ENCODE data around the gene CXorf66.

Gene CXorf66

GRCh38 chrX:139932073-139932900, 33.0 kb downstream of the CXorf66 start:
- TF ChIP-seq TAF1 (IDR thresholded peaks at IDR 0.05; ENCODE audit: borderline replicate concordance, insufficient read depth, low read length), result no peak
- no peak for TF ChIP-seq REST (IDR thresholded peaks at IDR 0.05; ENCODE audit: insufficient read depth in 1 of 2, low read depth in 2 of 2, low read length in 2 of 2)
- TF ChIP-seq SIN3A (IDR thresholded peaks at IDR 0.05; ENCODE audit: borderline replicate concordance, insufficient read depth, low read length), result no peak
- no peak for TF ChIP-seq FOXP2 (optimal IDR thresholded peaks at IDR 0.05; ENCODE audit: borderline replicate concordance, extremely low read depth, extremely low read length, insufficient read depth)
- TF ChIP-seq POLR2AphosphoS5 (IDR thresholded peaks at IDR 0.05; ENCODE audit: low read depth, low read length), result no peak

GRCh38 chrX:139931646-139932072, 33.7 kb downstream of the CXorf66 start:
- TF ChIP-seq TAF1 (IDR thresholded peaks at IDR 0.05; ENCODE audit: borderline replicate concordance, insufficient read depth, low read length) (no peak), SIN3A (IDR thresholded peaks at IDR 0.05; ENCODE audit: borderline replicate concordance, insufficient read depth, low read length) (no peak), FOXP2 (optimal IDR thresholded peaks at IDR 0.05; ENCODE audit: borderline replicate concordance, extremely low read depth, extremely low read length, insufficient read depth) (no peak)

GRCh38 chrX:139930916-139931645, 34.2 kb downstream of the CXorf66 start:
- no peak for TF ChIP-seq TAF1 (IDR thresholded peaks at IDR 0.05; ENCODE audit: borderline replicate concordance, insufficient read depth, low read length)
- no peak for TF ChIP-seq REST (IDR thresholded peaks at IDR 0.05; ENCODE audit: insufficient read depth in 1 of 2, low read depth in 2 of 2, low read length in 2 of 2)
- no peak for TF ChIP-seq SIN3A (IDR thresholded peaks at IDR 0.05; ENCODE audit: borderline replicate concordance, insufficient read depth, low read length)
- TF ChIP-seq POLR2AphosphoS5 (IDR thresholded peaks at IDR 0.05; ENCODE audit: low read depth, low read length), result no peak
- no peak for TF ChIP-seq FOXP2 (optimal IDR thresholded peaks at IDR 0.05; ENCODE audit: borderline replicate concordance, extremely low read depth, extremely low read length, insufficient read depth)

- TF ChIP-seq FOXP2 (optimal IDR thresholded peaks at IDR 0.05; ENCODE audit: borderline replicate concordance, extremely low read depth, extremely low read length, insufficient read depth), result no peak
- TF ChIP-seq POLR2AphosphoS5 (IDR thresholded peaks at IDR 0.05; ENCODE audit: low read depth, low read length), result no peak
- no peak for TF ChIP-seq SIN3A (IDR thresholded peaks at IDR 0.05; ENCODE audit: borderline replicate concordance, insufficient read depth, low read length)
- no peak for TF ChIP-seq TAF1 (IDR thresholded peaks at IDR 0.05; ENCODE audit: borderline replicate concordance, insufficient read depth, low read length)
- no peak for TF ChIP-seq REST (IDR thresholded peaks at IDR 0.05; ENCODE audit: insufficient read depth in 1 of 2, low read depth in 2 of 2, low read length in 2 of 2)
Measured at GRCh38 chrX:139930401-139930800, 34.9 kb downstream of the CXorf66 start.

- TF ChIP-seq SIN3A (IDR thresholded peaks at IDR 0.05; ENCODE audit: borderline replicate concordance, insufficient read depth, low read length) (no peak), TAF1 (IDR thresholded peaks at IDR 0.05; ENCODE audit: borderline replicate concordance, insufficient read depth, low read length) (no peak), REST (IDR thresholded peaks at IDR 0.05; ENCODE audit: insufficient read depth in 1 of 2, low read depth in 2 of 2, low read length in 2 of 2) (no peak), FOXP2 (optimal IDR thresholded peaks at IDR 0.05; ENCODE audit: borderline replicate concordance, extremely low read depth, extremely low read length, insufficient read depth) (no peak), POLR2AphosphoS5 (IDR thresholded peaks at IDR 0.05; ENCODE audit: low read depth, low read length) (no peak)
Measured at GRCh38 chrX:139929876-139930275, 35.4 kb downstream of the CXorf66 start.

All from PFSK-1 (cell line).